Kidney tubule cell (primary cell): Measurements from ENCODE around the gene RIGI.
"Not testable (repeated sequence)": the region's sequence is repeated elsewhere in the genome, so short reads cannot be mapped to it uniquely, and the experiment has no call there.

Source experiments
- DNase-seq: peaks from one replicate; pipeline ENCODE4 v3.0.0-alpha.2; 2018; ENCODE audit warnings: low spot score

Gene RIGI

GRCh38 chr9:32526707-32527048, 682 bp upstream of the RIGI start:
- DNase-seq, result no peak

DNA sequence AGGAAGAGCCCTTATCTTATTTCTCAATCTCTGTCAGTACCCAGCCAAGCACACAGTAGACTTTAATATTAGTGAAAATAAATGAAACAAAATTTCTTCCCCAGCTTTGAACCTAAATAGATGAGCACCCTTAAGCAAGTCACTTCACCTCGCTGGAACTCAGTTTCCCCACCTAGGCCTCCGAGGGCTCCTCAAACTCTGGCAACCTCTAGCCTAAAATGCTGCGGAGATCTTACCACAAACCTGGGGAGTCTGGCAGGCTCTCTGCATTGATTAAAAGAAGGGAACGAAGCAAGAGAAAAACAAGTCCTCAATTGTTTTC, 326 bp downstream of the RIGI start:
- DNase-seq, result no peak

DNA sequence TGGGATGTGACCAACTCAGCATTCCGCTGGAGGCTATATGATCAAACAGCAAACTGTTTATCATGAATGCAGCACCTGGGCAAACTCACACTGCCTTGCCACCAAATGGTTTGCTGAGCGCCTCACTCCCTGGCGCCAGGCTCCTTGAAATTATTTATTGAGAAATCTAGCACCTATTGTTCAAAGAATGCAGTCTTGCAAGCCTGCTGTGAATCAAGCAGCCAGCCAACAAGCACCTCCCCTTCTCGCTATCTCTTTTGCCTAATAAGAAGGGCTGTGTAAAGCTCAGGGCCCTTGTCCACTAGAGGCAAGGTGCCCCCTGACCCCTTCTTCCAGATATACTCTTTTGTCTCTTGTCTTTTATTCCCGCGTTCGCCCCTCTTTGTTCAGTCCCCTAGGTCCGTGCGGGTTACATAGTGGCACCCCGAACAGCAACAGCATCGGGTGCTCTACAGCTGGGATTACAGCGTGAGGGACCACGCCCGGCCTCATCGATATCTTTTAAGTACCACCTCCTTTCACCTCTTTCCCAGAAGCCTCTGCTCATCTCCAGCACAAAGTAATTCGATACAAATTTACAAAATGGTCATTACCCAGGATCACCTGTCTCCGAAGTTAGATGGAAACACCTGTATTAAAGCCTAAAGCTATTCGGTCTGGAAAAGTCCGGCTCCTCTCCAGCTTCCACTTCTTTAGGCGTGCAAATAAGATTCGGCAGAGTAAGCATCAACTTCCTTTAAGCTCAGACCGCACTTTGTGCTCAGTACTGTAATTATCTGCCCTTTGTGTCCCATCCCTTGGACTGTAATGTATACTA, 896 bp downstream of the RIGI start:
- DNase-seq, result peak; percentile 44

DNA sequence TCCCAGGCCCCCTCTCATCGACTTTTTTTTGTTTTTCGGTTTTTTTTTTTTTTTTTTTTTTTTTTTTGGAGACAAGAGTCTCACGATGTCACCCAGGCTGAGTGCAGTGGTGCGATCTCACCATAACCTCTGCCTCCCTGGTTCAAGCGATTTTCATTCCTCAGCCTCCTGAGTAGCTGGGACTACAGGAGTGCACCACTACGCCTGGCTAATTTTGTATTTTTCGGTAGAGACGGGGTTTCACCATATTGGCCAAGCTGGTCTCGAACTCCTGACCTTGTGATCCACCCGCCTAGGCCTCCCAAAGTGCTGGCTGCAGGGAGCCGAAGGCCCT, 1.5 kb downstream of the RIGI start:
- DNase-seq, result not testable (repeated sequence)

GRCh38 chr9:32523910-32524309, 2.1 kb downstream of the RIGI start:
- DNase-seq, result no peak

DNA sequence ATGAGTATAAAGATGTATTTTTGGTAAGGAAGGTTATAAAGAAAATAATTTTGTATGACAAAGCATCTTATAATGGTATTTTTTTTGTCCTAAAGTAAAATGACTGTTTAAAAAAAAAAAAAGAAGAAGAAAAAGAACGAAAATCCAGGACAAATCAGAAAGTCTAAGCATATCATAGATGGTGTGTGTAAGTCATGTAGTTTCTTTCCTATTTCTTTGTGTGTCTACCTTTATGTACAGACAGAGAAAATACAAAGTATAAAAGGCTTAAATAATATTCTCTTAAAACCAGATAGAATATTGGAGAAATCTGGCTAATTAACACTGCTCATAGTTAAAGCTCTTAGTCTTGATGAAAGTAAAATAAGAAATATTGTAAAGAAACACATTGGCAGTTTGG, 7.7 kb downstream of the RIGI start:
- DNase-seq, result no peak

GRCh38 chr9:32516241-32516640, 9.8 kb downstream of the RIGI start:
- no peak for DNase-seq

DNA sequence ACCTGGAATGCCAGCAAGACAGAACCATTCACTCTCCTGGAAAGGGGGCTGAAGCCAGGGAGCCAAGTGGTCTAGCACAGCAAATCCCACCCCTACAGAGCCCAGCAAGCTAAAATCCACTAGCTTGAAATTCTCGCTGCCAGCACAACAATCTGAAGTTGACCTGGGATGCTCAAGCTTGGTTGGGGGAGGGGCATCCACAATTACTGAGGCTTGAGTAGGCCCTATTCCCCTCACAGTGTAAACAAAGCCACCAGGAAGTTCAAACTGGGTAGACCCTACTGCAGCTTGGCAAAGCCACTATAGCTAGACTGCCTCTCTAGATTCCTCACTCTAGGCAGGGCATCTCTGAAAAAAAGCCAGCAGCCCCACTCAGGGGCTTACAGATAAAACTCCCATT, 17.3 kb downstream of the RIGI start:
- DNase-seq, result no peak

- DNase-seq, result no peak
These were observed 23.0 kb downstream of the RIGI start for GRCh38 chr9:32503008-32503407.

DNA sequence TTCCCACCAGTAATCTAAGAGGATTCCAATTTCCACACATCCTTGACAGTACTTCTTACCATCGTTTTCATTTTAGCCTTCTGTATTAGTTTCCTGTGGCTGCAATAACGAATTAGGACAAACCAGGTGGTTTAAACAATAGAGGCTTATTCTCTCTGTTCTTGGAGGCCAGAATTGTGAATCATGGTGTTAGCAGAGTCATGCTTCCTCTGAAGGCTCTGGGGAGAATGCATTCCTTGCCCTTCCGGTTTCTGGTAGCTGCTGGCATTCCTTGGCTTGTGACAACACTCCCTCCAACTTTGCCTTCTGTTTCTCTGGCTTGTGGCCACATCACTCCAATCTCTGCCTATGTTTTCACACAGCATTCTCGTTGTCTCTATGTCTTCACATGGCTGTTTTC, 23.5 kb downstream of the RIGI start:
- peak; percentile 80 for DNase-seq

GRCh38 chr9:32501868-32502267, 24.1 kb downstream of the RIGI start:
- no peak for DNase-seq

DNA sequence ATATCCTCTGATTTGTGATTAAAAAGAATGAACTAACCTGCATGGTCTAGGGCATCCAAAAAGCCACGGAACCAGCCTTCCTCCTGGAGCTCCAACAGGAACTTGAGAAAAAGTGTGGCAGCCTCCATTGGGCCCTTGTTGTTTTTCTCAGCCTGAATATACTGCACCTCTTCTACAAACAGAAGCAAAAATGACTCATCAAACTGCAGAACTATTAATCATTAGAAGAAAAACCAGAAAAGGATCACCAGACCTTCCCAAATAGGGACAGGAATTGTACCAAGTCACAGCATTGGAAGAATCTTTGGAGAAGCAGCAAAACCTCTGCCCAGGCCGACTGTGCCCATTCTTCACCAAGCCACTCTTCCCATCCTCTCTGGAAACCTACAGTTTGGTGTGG, 25.2 kb downstream of the RIGI start:
- DNase-seq, result peak; percentile 78

DNA sequence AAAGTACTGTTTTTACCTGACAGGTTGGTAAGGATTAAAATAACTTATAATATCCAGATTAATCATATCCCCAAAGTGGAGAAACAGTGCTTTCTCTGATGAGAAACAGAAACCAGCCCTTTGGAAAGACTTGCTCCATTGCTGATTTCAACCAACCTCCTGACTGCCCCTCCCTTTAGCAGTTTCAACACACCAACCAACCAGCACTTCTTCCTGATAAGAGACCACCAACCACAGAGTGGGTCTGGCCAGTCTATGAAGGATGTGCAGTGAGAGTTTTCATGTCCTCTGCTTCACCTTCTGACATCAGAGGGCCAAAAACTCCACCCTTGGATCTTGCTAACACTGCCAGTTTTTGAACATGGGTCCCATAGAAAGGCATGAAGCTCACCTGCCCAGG, 28.1 kb downstream of the RIGI start:
- DNase-seq, result no peak

GRCh38 chr9:32490601-32491000, 35.4 kb downstream of the RIGI start:
- DNase-seq, result no peak

DNA sequence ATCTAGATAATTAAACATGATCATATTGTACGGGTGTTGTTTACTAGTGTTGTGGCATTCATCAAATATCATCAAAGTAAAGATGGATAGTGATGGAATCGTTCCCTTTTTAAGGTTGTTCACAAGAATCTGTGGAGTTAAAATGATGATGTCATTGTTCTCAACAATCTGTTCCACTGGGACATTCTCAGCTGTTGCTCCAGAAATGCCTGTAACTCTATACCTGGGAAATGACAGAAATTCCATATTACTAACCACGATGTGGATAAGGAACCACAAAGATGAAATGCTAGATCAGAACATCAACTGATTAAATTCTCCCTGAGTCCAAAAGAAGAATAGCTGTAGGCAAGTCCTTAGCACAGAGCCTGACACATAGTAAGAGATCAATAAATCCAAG, 38.0 kb downstream of the RIGI start:
- no peak for DNase-seq

DNA sequence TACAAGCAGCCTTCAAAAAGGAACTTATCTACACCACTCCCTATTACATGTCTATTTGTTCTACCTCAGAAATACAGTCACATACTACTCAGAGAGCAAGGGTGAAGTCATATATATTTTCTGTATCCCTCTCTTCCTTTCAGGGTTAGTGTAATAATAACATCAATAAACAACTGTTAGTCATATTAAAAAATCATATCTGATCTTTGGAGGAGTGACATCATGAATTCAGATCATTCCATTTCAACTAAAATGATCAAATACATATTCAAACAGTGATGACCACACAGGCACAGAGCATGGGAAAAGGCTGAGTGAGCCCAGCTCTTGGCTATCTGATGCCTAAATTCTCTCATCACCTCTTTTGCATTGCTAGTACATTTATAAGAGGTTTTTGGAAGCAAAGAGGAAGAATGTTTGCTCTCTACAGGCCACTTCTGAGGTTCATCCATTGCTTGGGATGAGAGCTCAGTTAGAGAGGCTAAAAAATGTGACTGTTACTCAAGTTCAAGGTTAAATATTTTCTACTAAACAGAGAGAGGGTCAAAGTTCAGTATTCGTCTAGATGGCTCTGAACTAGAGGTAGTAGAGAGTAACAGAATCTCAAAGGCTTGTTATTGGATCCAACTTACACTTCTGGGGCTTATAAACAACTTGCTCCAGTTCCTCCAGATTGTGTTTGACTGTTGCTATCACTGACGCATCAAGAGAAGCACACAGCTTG, 39.0 kb downstream of the RIGI start:
- no peak for DNase-seq

- no peak for DNase-seq
These were observed 42.7 kb downstream of the RIGI start for GRCh38 chr9:32483343-32483742.
